ENCODE results near the gene ZNF84. TPM values are rescaled to one million over a fixed set of nuclear protein-coding genes. Genes with fewer than 3 reads are reported as not detected.

Gene ZNF84
- total and polyA plus RNA-seq, 9 of the 15 experiments (the other 6 are each of a cell fraction or from before 2014, with no cell fraction given), result 8.8 to 24.3 (median 12.1) TPM

DNA sequence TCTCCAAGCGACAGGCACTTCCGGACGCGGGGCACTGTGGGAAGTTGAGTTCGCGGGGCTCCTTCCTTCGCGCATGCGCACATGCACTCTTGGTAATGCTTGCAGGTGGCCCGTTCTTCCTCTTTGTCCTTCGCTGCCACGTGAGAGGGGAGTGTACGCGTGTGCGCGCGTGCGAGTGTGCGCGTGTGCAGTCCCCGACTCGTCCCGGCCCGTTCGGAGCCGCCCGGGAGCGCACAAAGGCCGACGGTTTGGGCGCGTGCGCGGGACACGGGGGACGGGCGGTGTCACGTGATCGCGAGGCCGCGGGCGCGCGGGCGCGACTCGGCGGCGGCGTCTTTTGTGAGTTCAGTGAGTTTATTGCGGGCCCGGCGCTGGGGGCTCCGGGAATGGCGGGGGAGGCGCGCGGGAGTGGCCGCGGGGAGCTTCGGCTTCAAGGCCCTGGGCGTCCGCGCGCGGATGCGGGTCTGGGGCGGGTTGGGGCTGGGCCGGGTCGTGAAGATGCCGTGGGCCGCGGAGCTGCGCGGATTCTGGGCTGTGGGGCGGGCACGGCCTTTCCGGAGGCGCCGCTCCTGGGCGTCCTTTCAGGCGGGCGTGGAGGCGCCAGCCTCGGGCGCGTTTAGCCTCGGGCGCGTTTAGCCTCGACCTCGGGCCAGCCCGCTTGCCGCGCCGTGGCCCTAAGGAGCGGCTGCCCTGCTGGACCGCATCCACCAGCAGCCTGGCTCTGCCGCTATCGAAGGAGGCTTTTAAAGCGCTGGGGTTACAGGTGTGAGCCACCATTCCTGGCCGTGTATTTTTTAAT lies at the start of gene ZNF84 (continued):
- TF ChIP-seq NONO (IDR thresholded peaks at IDR 0.05; ENCODE audit: low read depth in 2 of 2, low read length in 1 of 2) (peak in 1 of 2 experiments; percentile 89; a peak in 2 of 4 replicates), EP300 (IDR thresholded peaks at IDR 0.05; ENCODE audit: low read length) (peak; percentile 8; the same call in 1 of the 2 replicates), RNF2 (IDR thresholded peaks at IDR 0.05) (peak; percentile 58; the same call in 1 of the 2 replicates), THRAP3 (IDR thresholded peaks at IDR 0.05; ENCODE audit: borderline replicate concordance) (no peak), ZBTB17 (CRISPR knock-in tag; IDR thresholded peaks at IDR 0.05) (peak; percentile 82), ZNF12 (CRISPR knock-in tag; IDR thresholded peaks at IDR 0.05) (no peak), ZNF232 (CRISPR knock-in tag; IDR thresholded peaks at IDR 0.05) (peak; percentile 83; the same call in 1 of the 2 replicates)
- TF ChIP-seq, protein P1, sequence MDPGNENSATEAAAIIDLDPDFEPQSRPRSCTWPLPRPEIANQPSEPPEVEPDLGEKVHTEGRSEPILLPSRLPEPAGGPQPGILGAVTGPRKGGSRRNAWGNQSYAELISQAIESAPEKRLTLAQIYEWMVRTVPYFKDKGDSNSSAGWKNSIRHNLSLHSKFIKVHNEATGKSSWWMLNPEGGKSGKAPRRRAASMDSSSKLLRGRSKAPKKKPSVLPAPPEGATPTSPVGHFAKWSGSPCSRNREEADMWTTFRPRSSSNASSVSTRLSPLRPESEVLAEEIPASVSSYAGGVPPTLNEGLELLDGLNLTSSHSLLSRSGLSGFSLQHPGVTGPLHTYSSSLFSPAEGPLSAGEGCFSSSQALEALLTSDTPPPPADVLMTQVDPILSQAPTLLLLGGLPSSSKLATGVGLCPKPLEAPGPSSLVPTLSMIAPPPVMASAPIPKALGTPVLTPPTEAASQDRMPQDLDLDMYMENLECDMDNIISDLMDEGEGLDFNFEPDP (CRISPR knock-in tag; IDR thresholded peaks at IDR 0.05), result no peak
- TF ChIP-seq, protein P2, sequence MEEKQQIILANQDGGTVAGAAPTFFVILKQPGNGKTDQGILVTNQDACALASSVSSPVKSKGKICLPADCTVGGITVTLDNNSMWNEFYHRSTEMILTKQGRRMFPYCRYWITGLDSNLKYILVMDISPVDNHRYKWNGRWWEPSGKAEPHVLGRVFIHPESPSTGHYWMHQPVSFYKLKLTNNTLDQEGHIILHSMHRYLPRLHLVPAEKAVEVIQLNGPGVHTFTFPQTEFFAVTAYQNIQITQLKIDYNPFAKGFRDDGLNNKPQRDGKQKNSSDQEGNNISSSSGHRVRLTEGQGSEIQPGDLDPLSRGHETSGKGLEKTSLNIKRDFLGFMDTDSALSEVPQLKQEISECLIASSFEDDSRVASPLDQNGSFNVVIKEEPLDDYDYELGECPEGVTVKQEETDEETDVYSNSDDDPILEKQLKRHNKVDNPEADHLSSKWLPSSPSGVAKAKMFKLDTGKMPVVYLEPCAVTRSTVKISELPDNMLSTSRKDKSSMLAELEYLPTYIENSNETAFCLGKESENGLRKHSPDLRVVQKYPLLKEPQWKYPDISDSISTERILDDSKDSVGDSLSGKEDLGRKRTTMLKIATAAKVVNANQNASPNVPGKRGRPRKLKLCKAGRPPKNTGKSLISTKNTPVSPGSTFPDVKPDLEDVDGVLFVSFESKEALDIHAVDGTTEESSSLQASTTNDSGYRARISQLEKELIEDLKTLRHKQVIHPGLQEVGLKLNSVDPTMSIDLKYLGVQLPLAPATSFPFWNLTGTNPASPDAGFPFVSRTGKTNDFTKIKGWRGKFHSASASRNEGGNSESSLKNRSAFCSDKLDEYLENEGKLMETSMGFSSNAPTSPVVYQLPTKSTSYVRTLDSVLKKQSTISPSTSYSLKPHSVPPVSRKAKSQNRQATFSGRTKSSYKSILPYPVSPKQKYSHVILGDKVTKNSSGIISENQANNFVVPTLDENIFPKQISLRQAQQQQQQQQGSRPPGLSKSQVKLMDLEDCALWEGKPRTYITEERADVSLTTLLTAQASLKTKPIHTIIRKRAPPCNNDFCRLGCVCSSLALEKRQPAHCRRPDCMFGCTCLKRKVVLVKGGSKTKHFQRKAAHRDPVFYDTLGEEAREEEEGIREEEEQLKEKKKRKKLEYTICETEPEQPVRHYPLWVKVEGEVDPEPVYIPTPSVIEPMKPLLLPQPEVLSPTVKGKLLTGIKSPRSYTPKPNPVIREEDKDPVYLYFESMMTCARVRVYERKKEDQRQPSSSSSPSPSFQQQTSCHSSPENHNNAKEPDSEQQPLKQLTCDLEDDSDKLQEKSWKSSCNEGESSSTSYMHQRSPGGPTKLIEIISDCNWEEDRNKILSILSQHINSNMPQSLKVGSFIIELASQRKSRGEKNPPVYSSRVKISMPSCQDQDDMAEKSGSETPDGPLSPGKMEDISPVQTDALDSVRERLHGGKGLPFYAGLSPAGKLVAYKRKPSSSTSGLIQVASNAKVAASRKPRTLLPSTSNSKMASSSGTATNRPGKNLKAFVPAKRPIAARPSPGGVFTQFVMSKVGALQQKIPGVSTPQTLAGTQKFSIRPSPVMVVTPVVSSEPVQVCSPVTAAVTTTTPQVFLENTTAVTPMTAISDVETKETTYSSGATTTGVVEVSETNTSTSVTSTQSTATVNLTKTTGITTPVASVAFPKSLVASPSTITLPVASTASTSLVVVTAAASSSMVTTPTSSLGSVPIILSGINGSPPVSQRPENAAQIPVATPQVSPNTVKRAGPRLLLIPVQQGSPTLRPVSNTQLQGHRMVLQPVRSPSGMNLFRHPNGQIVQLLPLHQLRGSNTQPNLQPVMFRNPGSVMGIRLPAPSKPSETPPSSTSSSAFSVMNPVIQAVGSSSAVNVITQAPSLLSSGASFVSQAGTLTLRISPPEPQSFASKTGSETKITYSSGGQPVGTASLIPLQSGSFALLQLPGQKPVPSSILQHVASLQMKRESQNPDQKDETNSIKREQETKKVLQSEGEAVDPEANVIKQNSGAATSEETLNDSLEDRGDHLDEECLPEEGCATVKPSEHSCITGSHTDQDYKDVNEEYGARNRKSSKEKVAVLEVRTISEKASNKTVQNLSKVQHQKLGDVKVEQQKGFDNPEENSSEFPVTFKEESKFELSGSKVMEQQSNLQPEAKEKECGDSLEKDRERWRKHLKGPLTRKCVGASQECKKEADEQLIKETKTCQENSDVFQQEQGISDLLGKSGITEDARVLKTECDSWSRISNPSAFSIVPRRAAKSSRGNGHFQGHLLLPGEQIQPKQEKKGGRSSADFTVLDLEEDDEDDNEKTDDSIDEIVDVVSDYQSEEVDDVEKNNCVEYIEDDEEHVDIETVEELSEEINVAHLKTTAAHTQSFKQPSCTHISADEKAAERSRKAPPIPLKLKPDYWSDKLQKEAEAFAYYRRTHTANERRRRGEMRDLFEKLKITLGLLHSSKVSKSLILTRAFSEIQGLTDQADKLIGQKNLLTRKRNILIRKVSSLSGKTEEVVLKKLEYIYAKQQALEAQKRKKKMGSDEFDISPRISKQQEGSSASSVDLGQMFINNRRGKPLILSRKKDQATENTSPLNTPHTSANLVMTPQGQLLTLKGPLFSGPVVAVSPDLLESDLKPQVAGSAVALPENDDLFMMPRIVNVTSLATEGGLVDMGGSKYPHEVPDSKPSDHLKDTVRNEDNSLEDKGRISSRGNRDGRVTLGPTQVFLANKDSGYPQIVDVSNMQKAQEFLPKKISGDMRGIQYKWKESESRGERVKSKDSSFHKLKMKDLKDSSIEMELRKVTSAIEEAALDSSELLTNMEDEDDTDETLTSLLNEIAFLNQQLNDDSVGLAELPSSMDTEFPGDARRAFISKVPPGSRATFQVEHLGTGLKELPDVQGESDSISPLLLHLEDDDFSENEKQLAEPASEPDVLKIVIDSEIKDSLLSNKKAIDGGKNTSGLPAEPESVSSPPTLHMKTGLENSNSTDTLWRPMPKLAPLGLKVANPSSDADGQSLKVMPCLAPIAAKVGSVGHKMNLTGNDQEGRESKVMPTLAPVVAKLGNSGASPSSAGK (IDR thresholded peaks at IDR 0.05), result peak; percentile 92
- TF ChIP-seq, protein P3, sequence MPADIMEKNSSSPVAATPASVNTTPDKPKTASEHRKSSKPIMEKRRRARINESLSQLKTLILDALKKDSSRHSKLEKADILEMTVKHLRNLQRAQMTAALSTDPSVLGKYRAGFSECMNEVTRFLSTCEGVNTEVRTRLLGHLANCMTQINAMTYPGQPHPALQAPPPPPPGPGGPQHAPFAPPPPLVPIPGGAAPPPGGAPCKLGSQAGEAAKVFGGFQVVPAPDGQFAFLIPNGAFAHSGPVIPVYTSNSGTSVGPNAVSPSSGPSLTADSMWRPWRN (IDR thresholded peaks at IDR 0.05; ENCODE audit: low read depth), result peak; percentile 68; the same call in 1 of the 2 replicates
- TF ChIP-seq, protein P4, sequence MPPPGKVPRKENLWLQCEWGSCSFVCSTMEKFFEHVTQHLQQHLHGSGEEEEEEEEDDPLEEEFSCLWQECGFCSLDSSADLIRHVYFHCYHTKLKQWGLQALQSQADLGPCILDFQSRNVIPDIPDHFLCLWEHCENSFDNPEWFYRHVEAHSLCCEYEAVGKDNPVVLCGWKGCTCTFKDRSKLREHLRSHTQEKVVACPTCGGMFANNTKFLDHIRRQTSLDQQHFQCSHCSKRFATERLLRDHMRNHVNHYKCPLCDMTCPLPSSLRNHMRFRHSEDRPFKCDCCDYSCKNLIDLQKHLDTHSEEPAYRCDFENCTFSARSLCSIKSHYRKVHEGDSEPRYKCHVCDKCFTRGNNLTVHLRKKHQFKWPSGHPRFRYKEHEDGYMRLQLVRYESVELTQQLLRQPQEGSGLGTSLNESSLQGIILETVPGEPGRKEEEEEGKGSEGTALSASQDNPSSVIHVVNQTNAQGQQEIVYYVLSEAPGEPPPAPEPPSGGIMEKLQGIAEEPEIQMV (tag; conservative IDR thresholded peaks at IDR 0.05; ENCODE audit: low read depth), result no peak

Data from K562 (cell line).